Stimulated activated CD8-positive, alpha-beta memory T cell treated with anti-CD3 and anti-CD28 coated beads, Interleukin-4, amount 100 ng/mL, for 24 hours (primary cell): ENCODE data around the gene PPP3R1.

Experiments
- DNase-seq: peaks from one replicate; pipeline ENCODE4 v3.0.0-alpha.2; 2020; ENCODE audit warnings: low read depth

Gene PPP3R1, protein sequence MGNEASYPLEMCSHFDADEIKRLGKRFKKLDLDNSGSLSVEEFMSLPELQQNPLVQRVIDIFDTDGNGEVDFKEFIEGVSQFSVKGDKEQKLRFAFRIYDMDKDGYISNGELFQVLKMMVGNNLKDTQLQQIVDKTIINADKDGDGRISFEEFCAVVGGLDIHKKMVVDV

GRCh38 chr2:68252400-68253218, at the start of gene PPP3R1:
TSS of gene PPP3R1 (minus strand) at chr2:68252532. CDS start at chr2:68252127, 405 bp downstream.
- DNase-seq: peak; percentile 92

DNA sequence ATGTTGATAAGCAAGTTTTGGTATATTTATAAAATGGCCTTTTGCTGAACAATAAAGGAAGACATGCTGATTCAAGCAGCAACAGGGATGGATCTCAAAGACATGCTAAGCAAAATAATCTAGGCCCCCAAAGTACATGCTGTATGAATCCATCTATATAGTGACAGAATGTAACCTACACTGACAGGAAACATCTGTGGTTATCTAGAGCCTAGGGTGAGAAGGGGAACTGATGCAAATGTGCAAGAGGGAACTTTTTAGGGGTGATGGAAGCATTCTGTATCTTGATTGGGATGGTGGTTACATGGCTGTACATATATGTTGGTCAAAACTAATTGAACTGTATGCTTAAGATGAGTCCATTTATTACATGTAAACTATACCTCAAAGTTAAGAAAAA, 43.2 kb upstream of the PPP3R1 start:
- DNase-seq: no peak

DNA sequence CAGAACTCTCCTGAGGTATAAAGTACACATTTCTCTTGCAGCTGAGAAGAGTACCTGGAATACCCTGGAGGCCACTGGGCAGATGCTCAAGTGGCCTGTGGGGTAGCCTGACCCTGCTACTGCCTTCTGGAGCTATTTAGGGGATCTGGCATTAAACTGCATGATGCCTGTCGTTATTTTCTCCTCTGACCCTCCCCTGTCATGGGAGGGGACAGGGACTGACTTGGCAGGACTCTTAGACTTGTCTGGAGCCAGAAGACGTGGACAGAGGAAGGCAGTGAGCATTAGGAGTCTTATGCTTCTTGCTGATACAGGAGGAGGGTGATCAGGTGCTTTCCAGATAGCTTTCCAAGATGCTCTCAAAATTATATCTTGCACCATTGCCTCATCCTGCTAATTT, 42.6 kb upstream of the PPP3R1 start:
- DNase-seq: no peak

GRCh38 chr2:68294187-68294586, 41.9 kb upstream of the PPP3R1 start:
- no peak for DNase-seq

DNA sequence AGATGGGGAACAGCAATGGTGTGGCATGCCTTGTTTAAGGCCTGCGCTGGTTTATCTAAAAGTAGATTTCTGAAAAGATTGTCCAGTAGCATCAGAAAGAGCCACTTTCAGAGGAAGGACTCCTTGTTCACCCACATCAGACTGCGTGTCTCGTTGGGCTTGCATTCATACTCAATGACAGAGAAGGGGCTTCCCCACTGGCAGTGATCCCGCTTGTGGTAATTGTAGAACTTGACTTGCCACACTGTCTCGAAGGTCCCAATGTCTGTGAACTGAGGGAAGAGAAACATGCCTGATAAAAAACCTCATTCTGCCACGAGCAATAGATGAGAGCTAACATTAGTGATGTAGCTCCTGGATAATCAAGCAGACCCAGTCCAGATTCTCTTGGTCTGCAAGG, 41.4 kb upstream of the PPP3R1 start:
- no peak for DNase-seq

DNA sequence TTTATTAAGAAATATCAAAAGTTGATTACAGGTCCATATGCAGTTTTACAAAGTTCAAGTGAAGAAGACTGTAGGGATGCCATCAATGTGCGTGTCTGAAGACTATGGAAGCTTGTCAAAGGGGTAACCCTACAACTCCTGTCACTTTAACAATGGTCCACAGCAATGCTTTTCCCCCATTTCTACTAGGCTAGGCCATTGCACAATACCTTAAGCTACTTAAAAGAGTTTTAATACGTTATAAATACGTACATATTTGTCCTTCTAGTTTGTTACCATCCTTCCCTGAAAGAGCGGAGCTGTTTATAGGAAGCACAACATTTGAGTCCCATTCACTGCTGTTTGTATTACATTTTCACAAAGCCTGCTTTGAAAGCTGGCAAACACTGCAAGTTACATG, 40.7 kb upstream of the PPP3R1 start:
- DNase-seq: no peak

DNA sequence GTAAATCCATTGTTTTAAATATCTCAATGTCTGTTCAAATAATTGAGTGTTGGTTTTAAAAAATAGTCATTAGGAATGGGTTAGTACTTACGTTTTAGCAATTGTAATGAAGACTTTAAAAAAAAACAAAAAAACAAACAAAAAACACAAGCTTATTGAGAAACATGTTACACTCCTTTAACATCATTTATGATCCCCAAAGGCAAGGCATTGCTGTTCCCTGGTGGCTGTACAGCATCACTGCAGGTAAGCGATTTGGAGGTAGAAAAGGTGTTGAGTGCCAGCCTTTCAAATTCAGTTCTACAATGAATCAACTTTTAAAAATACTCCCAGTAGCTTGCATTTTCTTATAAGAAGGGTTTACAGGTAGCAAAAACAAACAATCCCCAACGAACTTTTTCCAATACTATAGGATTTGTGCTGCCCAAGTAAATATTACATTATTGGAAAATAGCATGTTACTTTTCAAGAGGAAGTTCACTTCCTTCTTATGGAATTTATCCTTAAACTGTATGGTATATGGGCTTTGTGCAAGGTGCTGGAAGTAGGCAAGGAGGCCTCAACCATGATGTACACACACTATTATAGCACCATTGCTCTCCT, 39.9 kb upstream of the PPP3R1 start:
- DNase-seq: no peak

DNA sequence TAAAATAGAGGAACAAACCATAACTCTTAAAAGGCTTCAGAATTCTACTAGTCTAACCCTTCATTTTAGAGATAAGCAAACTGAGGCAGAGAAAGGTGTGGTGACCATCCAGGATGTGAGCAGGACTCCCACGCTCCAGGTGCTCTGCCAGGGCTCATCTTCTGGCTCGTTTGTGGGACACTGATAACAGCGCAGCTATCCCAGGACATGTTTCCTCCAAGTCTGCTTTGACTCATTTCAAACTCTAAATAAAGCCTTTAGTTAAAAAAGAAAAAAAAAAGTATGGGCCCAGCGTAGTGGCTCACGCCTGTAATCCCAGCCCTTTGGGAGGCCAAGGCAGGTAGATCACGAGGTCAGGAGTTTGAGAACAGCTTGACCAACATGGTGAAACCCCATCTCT, 39.0 kb upstream of the PPP3R1 start:
- no peak for DNase-seq

DNA sequence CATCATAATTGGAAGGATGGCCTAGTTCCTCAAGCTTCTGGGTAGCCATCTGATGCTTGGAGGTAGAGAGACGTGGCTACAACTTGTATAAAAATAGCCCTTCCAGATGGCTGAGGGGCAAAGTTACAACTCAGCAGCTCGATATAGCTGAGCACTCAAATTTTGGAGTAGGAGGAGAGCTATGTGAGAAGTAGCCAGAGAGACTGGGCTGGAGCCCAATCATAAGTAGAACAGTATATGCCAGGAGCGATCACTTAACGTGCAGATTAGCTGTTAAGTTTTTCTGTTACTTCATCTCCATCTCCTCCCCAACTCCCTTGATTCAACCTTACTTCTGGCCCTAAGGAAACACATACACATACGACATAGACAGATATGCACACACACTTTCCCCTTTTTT, 38.6 kb upstream of the PPP3R1 start:
- no peak for DNase-seq

DNA sequence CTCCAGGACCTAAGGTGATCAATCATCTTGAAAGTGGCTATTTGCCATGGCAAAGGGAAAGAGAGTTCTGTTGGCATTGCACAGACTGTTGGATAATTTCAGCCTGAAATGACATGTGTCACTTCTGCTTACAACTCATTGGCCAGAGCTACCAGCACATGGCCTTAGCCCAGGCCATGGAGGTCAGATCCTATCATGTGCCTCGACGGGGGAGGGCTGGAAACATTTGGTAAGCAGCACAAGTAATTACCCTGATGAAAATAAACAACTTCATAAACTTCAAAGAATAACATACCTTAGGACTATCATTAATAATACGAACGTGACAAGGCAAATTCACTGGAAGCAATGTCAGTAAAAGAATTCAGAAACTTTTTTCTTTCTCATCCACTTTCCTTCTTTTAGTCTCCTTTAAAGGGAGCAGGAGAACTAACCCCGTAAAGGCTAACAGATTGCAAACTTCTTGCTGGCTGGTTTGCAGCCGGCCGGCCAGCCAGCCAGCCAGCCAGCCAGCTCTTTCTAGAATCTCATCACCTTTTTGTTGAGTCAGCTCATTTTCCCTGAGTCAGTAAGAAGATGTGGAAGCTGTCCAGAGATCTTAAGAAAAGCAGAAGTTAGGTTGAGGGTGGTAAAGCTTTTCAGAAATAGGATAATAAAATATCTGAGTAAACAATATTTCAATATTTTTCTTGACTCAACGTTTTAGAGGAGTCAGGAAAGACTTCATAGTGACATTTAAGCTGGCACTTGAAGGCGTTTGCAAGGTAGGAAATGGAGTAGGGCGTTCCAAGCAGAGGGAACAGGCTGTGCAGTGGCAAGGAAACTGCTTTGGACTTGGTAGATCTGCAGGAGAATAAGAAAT, 35.5 kb upstream of the PPP3R1 start:
- no peak for DNase-seq

DNA sequence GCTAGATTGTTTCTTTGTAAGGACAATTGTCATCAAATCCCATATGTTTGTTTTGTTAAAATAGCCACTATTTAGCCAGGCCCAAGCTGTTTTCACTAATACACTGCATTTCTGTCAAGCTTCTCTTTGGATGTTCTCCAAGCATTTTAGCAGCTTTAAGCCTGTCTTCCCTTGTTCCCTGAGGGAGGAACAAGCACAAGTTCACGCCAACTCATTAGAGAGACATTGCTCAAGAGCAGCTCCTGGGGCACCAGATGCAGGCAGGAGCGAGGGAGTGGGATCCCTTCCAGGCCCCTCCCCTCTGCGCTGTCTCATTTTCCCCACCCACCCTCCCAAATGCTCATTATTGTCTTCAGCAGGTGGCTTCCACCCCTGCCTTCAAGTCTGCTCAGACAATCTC, 32.6 kb upstream of the PPP3R1 start:
- no peak for DNase-seq

- DNase-seq: no peak
Observed at GRCh38 chr2:68283419-68283812, 31.1 kb upstream of the PPP3R1 start.

DNA sequence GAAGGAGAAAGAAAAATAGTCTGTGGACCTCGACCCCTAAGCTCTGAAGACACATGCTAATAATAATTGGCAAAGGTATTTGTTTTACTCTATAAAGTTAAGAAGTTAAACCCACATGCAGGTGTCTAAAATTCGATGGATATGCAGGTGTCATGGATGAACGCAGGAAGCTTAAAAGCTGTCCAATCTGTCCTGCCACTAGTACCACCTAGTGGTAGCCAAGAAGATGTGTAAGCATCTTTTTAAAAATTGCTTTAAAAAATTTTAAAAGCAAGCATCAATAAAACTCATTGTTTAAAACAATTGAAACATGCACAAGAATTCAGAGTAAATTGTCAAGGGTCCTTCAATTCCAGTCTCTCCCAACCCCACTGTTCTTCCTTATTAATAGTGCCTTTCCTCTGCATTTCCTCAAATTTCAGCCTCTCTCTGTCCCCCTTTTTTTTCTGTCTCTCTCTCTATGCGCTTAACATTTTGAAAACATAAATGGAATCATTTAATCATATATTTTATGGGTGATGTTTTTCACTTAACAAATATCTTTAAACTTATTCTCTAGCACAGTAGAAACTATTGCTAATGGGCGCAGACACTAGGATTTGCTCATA, 30.6 kb upstream of the PPP3R1 start:
- no peak for DNase-seq

- DNase-seq: no peak
Observed at GRCh38 chr2:68280796-68281195, 28.5 kb upstream of the PPP3R1 start.

DNA sequence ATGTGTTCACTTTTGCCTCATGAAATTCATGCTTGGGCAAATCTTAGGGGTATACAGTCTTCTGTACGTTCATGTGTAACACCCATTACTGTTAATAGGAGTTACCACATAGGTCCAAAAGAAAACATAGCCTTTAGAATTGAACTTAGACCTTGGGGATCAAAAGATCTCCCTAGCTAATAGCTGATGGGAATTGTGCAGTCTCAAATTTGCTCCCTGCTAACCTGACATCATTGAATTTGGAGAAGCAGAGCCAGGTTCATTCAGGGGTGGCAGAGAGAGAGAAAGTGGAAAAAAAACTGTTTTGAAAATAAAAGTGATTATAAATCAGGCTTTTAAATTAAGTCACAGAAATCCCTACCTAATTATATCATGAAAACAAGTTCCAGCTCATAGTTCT, 28.0 kb upstream of the PPP3R1 start:
- DNase-seq: no peak

- no peak for DNase-seq
Observed at GRCh38 chr2:68279691-68280090, 27.4 kb upstream of the PPP3R1 start.

DNA sequence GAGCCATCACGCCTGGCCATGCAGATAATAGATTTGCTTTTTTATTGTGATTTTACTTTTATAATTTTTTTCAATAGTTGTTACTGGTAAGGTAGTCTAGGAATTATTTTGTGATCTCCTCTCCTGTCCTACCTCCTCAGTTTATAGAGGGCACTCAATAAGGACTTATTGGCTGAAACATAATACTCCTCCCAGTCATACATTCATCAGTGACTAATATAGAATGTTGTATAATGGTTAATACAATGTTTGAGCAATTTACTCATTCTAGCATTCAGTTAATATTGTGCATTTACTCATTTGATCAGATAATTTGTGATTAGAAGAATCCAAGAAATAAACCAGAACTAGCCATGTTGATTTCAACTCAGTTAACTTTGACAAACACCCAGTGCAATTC, 25.8 kb upstream of the PPP3R1 start:
- no peak for DNase-seq

- DNase-seq: no peak
Observed at GRCh38 chr2:68274022-68274421, 21.7 kb upstream of the PPP3R1 start.

DNA sequence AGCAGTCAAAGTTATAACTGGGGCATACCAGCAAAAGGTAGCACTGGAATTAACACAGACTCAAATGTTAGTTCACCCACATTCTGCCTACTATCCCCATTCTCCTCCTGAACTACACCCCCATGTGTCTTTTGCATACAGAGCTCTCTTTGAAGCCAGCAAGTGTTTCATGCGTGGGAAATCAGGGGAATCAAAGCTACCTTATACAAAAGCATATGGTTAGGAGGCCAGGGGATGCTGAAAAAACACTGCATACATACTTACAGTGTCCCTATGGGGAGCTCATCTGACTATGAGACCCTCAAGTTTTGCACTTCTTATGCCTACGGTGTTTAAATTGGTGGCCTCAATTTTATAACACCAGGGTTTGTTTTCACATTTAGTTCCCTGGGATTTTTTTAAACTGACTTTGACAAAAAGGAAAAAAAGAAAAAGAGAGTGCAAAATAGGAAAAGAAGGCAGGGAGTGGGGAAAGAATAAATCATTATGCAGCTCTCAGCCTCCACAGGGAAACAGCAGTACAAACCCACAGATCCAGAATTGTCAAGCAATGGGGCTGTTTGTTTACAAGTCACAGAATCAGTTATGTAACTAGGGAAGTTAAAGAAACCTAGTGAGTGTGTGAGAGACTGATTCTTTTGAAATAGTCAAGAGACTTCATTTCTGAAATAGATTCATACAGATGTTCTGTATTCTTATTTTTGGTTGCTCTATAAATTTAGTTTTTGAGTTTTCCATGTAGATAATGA, 20.1 kb upstream of the PPP3R1 start:
- no peak for DNase-seq

GRCh38 chr2:68266655-68267054, 14.3 kb upstream of the PPP3R1 start:
- no peak for DNase-seq

- no peak for DNase-seq
Observed at GRCh38 chr2:68263632-68264031, 11.3 kb upstream of the PPP3R1 start.
